Thymus (tissue), 11 donors: Measurements from ENCODE around the gene FOXP4. TPM values are rescaled to one million over a fixed set of nuclear protein-coding genes. Genes with fewer than 3 reads are reported as not detected.

Experiments
- DNase-seq, 9 donors: peaks; one replicate each; pipeline ENCODE4 v3.0.0-alpha.2; 2013; ENCODE audit warnings: low spot score in 9 of 9, low read depth in 6 of 9, missing footprints in 1 of 9
- H3K27ac ChIP-seq, 2 donors: one replicate each; pipeline ENCODE4 v1.5.1; 2013; ENCODE audit warnings: control low read depth in 1 of 2, low read depth in 1 of 2, low read length in 1 of 2, mild to moderate bottlenecking in 1 of 2, moderate library complexity in 1 of 2
- H3K27me3 ChIP-seq, 2 donors: one replicate each; pipeline ENCODE4 v1.5.1; 2013; ENCODE audit warnings: low read length in 1 of 2; ENCODE audit not compliant: control insufficient read depth in 2 of 2, insufficient read depth in 1 of 2
- H3K36me3 ChIP-seq, 2 donors: one replicate each; pipeline ENCODE4 v1.5.1; 2013; ENCODE audit warnings: low read length in 1 of 2, mild to moderate bottlenecking in 1 of 2, moderate library complexity in 1 of 2; ENCODE audit not compliant: control insufficient read depth in 2 of 2, insufficient read depth in 2 of 2
- H3K4me1 ChIP-seq, 2 donors: one replicate each; pipeline ENCODE4 v1.5.1; 2013; ENCODE audit warnings: low read length in 2 of 2; ENCODE audit not compliant: control insufficient read depth in 2 of 2, insufficient read depth in 2 of 2
- H3K4me3 ChIP-seq, 2 donors: one replicate each; pipeline ENCODE4 v1.5.1; 2013; ENCODE audit warnings: low read length in 2 of 2, control low read depth in 1 of 2, mild to moderate bottlenecking in 1 of 2
- H3K9me3 ChIP-seq, 2 donors: one replicate each; pipeline ENCODE4 v1.5.1; 2013; ENCODE audit warnings: low read length in 1 of 2, mild to moderate bottlenecking in 1 of 2; ENCODE audit not compliant: control insufficient read depth in 2 of 2, insufficient read depth in 1 of 2
- WGBS: extraction: QIAGEN DNeasy Blood & Tissue Kit; methylation state at CpG from one replicate; pipeline ENCODE4 v1.1.7; 2013; 5-methylcytosine and 5-hydroxymethylcytosine counted together
- polyA plus RNA-seq: library from polyadenylated mRNA; stranded (reverse); fragments of 200-250 nt; gene quantifications from one replicate; pipeline ENCODE4 v1.2.3, GENCODE V29; 2013
- total RNA-seq: library from RNA; stranded (reverse); fragments of 120-200 nt; gene quantifications from one replicate; pipeline ENCODE4 v1.2.4, GENCODE V29; 2013
- donor health status: healthy.

The FOXP4 gene
- total and polyA plus RNA-seq, 2 donors, result 2.0 to 15.0 TPM

DNA sequence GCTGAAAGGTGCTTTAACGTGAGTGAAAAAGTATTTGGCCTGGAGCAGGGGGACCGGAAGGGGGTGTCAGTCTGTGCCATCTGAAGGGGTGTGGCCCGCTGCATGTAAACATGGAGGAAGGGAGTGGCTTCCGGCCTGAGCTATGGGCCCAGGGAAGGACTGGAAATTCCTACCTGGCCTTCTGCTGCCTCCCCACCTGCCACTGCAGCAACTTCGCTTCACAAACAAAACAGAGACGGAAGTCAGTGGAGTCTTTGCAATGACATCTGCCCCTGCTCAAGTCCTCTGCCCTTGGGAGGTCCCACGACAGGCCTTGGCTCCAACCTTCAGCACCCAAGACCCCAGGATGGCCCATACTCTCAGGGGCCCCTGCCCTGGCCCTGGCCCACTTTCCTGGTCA is 28.1 kb upstream of the FOXP4 start:
- H3K27ac ChIP-seq, result no peak overlapping the region
- H3K9me3 ChIP-seq, result no peaks in the 10 kb centered on the region
- WGBS, result 98% methylated on average over 7 of the region's 7 CpGs
- peaks cover 0 to 27% of the 10 kb centered on the region in 2 donors for H3K27me3 ChIP-seq
- no peak for DNase-seq
- H3K4me3 ChIP-seq, result no peak overlapping the region
- no peaks in the 10 kb centered on the region for H3K36me3 ChIP-seq
- no peaks in the 10 kb centered on the region for H3K4me1 ChIP-seq

DNA sequence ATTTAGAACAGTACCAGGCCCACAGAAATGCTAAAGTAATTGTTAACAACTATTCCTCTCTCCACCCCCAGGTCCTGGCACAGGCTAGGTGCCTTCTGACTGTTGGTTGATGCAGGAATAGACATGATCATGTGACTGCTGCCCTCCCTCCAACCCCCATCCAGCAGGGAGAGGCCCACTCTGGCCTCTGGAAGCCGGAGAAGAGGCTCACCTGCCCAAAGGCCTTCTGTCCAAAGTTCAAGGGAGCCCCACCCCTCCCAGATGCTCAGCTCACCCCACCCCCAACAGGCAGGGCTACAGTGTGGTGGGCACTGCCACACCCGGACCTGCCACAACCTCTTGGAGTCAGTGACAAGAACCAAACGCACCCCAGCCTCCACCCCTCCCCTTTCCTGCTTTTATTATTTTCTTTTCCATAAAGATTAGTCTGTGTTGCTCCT is 26.9 kb upstream of the FOXP4 start:
- Histone ChIP-seq H3K4me1 (no peaks in the 10 kb centered on the region), H3K36me3 (no peaks in the 10 kb centered on the region), H3K9me3 (no peaks in the 10 kb centered on the region), H3K27ac (no peak overlapping the region), H3K27me3 (peaks cover 3 to 30% of the 10 kb centered on the region in 2 donors), H3K4me3 (no peak overlapping the region)
- 86% methylated on average over 3 of the region's 3 CpGs for WGBS
- no peak for DNase-seq

- H3K27me3 ChIP-seq, result peaks cover 3 to 33% of the 10 kb centered on the region in 2 donors
- H3K27ac ChIP-seq, result no peak overlapping the region
- H3K4me1 ChIP-seq, result no peaks in the 10 kb centered on the region
- no peak for DNase-seq
- no peak overlapping the region for H3K4me3 ChIP-seq
- 91% methylated on average over 8 of the region's 8 CpGs for WGBS
- no peaks in the 10 kb centered on the region for H3K9me3 ChIP-seq
- H3K36me3 ChIP-seq, result no peaks in the 10 kb centered on the region
These were observed 26.2 kb upstream of the FOXP4 start for GRCh38 chr6:41519745-41520699.

- H3K9me3 ChIP-seq, result no peaks in the 10 kb centered on the region
- no peak for DNase-seq
- H3K27me3 ChIP-seq, result peaks cover 3 to 37% of the 10 kb centered on the region in 2 donors
- H3K4me3 ChIP-seq, result no peak overlapping the region
- WGBS, result 91% methylated on average over 15 of the region's 15 CpGs
- H3K27ac ChIP-seq, result no peak overlapping the region
- H3K4me1 ChIP-seq, result no peaks in the 10 kb centered on the region
- H3K36me3 ChIP-seq, result no peaks in the 10 kb centered on the region
These were observed 23.2 kb upstream of the FOXP4 start for GRCh38 chr6:41522780-41523548.

DNA sequence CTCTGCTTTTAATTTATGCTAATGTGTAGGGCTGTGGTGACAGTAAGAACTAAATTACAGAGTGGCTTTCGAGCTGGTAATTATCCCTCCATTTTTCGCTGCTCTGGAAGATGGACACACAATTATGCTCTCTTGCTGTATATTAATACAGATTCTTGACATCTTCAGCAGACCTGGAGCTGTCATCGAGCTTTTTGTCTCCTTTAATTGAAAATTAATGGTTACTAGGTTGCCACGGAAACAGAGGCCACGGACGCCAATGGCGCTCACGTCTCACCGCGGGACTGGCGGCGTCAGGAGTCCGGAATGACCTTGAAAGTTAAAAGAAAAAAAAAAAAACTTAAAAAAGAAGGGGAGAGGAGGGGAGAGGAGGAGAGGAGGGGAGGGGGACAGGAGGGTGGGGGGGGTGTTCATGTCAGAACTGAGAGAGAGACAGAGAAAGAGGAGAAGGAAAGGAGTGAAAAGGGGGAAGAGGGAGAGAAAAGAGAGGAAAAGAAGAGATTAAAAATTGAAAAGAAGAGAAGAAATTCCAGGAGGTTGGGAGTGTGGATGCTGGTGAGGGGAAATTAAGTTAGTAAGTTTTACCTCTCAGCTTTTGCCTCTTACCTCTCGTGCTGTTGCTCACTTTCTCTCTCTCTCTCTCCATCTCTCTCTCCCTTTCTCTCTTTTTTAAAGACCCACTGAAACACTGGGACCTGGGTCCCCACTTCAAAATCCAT is 22.1 kb upstream of the FOXP4 start:
- no peaks in the 10 kb centered on the region for H3K36me3 ChIP-seq
- DNase-seq, result no peak
- no peaks in the 10 kb centered on the region for H3K9me3 ChIP-seq
- peaks cover 3 to 48% of the 10 kb centered on the region in 2 donors for H3K27me3 ChIP-seq
- WGBS, result 89% methylated on average over 14 of the region's 14 CpGs
- no peak overlapping the region for H3K4me3 ChIP-seq
- H3K27ac ChIP-seq, result no peak overlapping the region
- no peaks in the 10 kb centered on the region for H3K4me1 ChIP-seq

DNA sequence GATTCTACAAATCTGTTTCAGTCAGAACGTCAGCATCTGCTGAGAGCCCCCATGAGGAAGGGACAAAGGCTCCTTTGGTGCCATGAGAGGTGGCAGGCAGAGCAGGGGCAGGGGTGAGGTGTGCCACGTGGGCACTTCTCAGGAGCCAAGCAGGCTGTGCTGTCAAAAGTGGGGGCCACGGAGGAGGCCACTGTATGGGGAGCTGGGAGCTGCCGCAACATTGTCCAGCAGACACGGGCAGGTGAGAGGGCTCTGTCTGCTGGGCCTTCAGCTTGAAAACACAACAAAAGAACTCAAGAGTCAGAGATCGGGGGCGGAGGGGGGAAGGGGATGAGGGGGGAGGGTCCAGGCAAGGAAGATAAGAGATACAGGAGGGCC is 21.6 kb upstream of the FOXP4 start:
- Histone ChIP-seq H3K9me3 (no peaks in the 10 kb centered on the region), H3K4me1 (no peaks in the 10 kb centered on the region), H3K4me3 (no peak overlapping the region), H3K36me3 (no peaks in the 10 kb centered on the region), H3K27ac (no peak overlapping the region), H3K27me3 (peaks cover 3 to 54% of the 10 kb centered on the region in 2 donors)
- DNase-seq, result no peak
- WGBS, result 89% methylated on average over 7 of the region's 7 CpGs

DNA sequence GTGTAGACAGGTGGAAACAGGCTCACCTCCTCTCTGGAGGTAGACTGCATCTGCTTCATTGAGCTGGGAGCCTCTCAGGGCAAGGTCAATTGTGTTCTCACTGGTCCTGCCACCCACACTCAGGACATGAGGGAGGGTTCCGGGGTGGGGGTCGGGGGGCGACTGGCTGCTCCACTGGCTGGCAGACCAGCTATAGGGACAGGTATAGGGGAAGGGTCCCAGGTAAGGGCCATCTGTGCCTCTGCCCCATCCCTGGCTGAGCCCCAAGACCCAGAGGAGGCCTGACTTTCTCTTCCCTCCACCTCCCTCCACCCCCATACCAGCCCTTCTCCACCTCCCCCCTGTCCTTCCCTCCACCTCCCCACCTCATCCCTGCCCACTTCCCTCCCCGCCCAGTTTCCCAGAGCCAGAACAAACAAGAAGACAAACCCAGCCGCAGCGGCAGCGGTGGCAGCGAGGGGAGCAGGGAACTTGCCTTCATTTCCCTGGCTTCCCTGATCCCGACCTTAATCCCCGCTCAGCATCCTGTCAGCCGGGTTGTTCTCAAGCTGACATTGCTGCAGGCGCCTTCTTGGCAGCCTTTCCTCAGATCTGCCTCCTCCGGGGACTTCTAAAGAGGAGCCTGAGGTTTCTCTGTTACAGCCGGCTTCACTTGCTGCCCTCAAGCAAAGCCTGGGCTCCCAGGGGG is 18.3 kb upstream of the FOXP4 start:
- peaks cover 12 to 20% of the 10 kb centered on the region in 2 donors for H3K4me1 ChIP-seq
- no peaks in the 10 kb centered on the region for H3K36me3 ChIP-seq
- no peak overlapping the region for H3K27ac ChIP-seq
- 61% methylated on average over 14 of the region's 14 CpGs for WGBS
- no peaks in the 10 kb centered on the region for H3K9me3 ChIP-seq
- H3K4me3 ChIP-seq, result no peak overlapping the region
- DNase-seq, result no peak
- peaks cover 3 to 53% of the 10 kb centered on the region in 2 donors for H3K27me3 ChIP-seq

- no peak for DNase-seq
- Histone ChIP-seq H3K4me3 (no peak overlapping the region), H3K4me1 (peaks cover 12 to 22% of the 10 kb centered on the region in 2 donors), H3K27ac (no peak overlapping the region), H3K36me3 (no peaks in the 10 kb centered on the region), H3K9me3 (no peaks in the 10 kb centered on the region), H3K27me3 (peaks cover 1 to 47% of the 10 kb centered on the region in 2 donors)
- WGBS, result 90% methylated on average over 11 of the region's 11 CpGs
These were observed 17.7 kb upstream of the FOXP4 start for GRCh38 chr6:41528409-41528963.
